Immature natural killer cell (primary cell): ENCODE data around the gene ENTPD2. TPM values are rescaled to one million over a fixed set of nuclear protein-coding genes. Genes with fewer than 3 reads are reported as not detected.

Experiments used
- DNase-seq, 3 donors: peaks; one replicate each; pipeline ENCODE4 v3.0.0; 2022; ENCODE audit warnings: mixed read lengths in 1 of 3
- H3K27ac Mint-ChIP-seq, 6 donors: one replicate each; pipeline ENCODE4 v1.8.0; 2020; ENCODE audit warnings: mixed read lengths in 6 of 6, mild to moderate bottlenecking in 5 of 6, inconsistent platforms in 4 of 6, moderate library complexity in 3 of 6
- H3K27me3 Mint-ChIP-seq, 3 donors: one replicate each; pipeline ENCODE4 v1.8.0; 2020 to 2021; ENCODE audit warnings: low read depth in 3 of 3, mild to moderate bottlenecking in 3 of 3, mixed read lengths in 3 of 3, moderate library complexity in 3 of 3, inconsistent platforms in 1 of 3
- H3K36me3 Mint-ChIP-seq, 3 donors: one replicate each; pipeline ENCODE4 v1.8.0; 2020; ENCODE audit warnings: mixed read lengths in 3 of 3, inconsistent platforms in 2 of 3, mild to moderate bottlenecking in 2 of 3
- H3K4me1 Mint-ChIP-seq, 2 donors: one replicate each; pipeline ENCODE4 v1.8.0; 2020; ENCODE audit warnings: inconsistent platforms in 2 of 2, mild to moderate bottlenecking in 2 of 2, mixed read lengths in 2 of 2, moderate library complexity in 1 of 2
- H3K4me3 Mint-ChIP-seq, 5 donors: one replicate each; pipeline ENCODE4 v1.8.0; 2020; ENCODE audit warnings: mild to moderate bottlenecking in 5 of 5, mixed read lengths in 5 of 5, inconsistent platforms in 3 of 5, moderate library complexity in 3 of 5
- H3K9me3 Mint-ChIP-seq, 6 donors: one replicate each; pipeline ENCODE4 v1.8.0; 2020; ENCODE audit warnings: mild to moderate bottlenecking in 6 of 6, mixed read lengths in 6 of 6, inconsistent platforms in 4 of 6, moderate library complexity in 3 of 6
- polyA plus RNA-seq, 3 donors: library from polyadenylated mRNA; unstranded; fragments of 300-500 nt; fragmentation: Illumina TruSeq; gene quantifications; one replicate each; pipeline ENCODE4 v1.2.3, GENCODE V29; 2021

Gene ENTPD2
- polyA plus RNA-seq, 3 donors from 2014 or later: not detected

DNA sequence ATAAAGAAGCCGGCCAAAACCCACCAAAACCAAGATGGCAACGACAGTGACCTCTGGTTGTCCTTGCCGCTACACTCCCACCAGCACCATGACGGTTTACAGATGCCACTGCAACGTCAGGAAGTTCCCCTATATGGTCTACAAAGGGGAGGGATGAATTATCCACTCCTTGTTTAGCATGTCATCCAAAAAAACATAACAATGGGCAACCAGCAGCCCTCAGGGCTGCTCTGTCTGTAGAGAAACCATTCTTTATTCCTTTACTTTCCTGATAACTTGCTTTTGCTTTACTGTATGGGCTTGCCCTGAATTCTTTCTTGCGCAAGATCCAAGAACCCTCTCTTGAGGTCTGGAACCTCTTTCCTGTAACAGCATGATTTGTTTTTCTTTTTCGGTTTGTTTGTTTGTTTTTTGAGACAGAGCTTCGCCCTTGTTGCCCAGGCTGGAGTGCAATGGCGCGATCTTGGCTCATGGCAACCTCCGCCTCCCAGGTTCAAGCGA is 21.5 kb upstream of the ENTPD2 start:
- no peak for DNase-seq
- no peaks in the 10 kb centered on the region for H3K9me3 Mint-ChIP-seq
- peaks cover 5 to 9% (median 5%) of the 10 kb centered on the region in 3 donors for H3K27me3 Mint-ChIP-seq
- H3K4me3 Mint-ChIP-seq: peak overlapping the region in 2 of 5 donors; percentile 10 to 40
- peak overlapping the region in 1 of 6 donors; percentile 57 for H3K27ac Mint-ChIP-seq
- peaks cover 11% of the 10 kb centered on the region in 2 donors for H3K4me1 Mint-ChIP-seq
- H3K36me3 Mint-ChIP-seq: no peaks in the 10 kb centered on the region

- Mint-ChIP-seq H3K9me3 (no peaks in the 10 kb centered on the region), H3K36me3 (no peaks in the 10 kb centered on the region), H3K27me3 (peaks cover 5 to 10% (median 5%) of the 10 kb centered on the region in 3 donors), H3K4me1 (peaks cover 9 to 11% of the 10 kb centered on the region in 2 donors), H3K4me3 (peak overlapping the region in 1 of 5 donors; percentile 46), H3K27ac (peak overlapping the region in 3 of 6 donors; percentile 57 to 69 (median 58))
- no peak for DNase-seq
Observed at GRCh38 chr9:137074657-137075274, 20.9 kb upstream of the ENTPD2 start.

GRCh38 chr9:137073992-137074399 is 20.1 kb upstream of the ENTPD2 start:
- Mint-ChIP-seq H3K4me1 (peaks cover 8 to 11% of the 10 kb centered on the region in 2 donors), H3K27ac (peak overlapping the region in 1 of 6 donors; percentile 56), H3K9me3 (no peaks in the 10 kb centered on the region), H3K27me3 (peaks cover 5 to 10% (median 5%) of the 10 kb centered on the region in 3 donors), H3K4me3 (no peak overlapping the region), H3K36me3 (no peaks in the 10 kb centered on the region)
- DNase-seq: no peak

DNA sequence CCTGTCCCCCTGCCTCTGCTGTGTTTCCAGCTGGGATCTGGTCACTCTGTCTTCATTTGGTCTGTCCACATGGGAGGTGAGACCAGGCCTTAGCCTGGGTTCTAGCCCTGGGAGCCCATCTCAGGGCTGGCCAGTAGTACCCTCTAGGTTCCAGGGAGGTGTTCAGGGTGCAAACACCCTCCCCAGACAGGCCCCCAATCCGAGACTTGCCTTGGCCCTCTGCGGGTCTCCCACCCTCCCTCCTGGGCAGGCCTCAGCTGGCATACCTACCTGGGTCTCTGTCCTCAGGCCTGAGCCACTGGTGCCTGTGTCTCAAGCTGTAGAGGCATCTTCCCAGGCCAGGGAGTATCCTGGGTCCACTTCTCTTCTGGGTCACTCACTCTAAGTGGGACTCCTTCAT is 17.4 kb upstream of the ENTPD2 start:
- DNase-seq: no peak
- H3K27me3 Mint-ChIP-seq: peaks cover 5 to 12% (median 5%) of the 10 kb centered on the region in 3 donors
- H3K9me3 Mint-ChIP-seq: no peaks in the 10 kb centered on the region
- peaks cover 12 to 15% of the 10 kb centered on the region in 2 donors for H3K4me1 Mint-ChIP-seq
- peak overlapping the region; percentile 73 to 81 (median 76) for H3K4me3 Mint-ChIP-seq
- H3K36me3 Mint-ChIP-seq: no peaks in the 10 kb centered on the region
- H3K27ac Mint-ChIP-seq: peak overlapping the region in 5 of 6 donors; percentile 53 to 65 (median 53)

DNA sequence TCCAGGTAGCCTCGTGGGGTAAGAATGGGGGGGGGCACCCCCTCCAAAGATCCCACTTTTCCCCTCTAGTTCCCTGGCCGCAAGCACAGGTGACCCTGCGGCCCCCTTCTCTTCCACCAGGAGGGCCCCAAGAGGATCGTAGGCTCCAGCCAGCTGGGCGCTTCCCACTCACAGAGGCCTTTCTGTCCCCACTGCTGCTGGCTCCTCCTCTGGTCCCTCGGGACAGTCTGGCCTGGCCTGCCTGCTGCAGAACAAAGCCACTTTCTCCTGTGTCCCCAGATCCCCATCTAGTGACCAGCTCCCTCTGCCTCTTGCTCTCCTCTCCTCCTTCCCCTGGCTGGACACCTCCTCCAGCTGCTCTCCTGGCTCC is 17.0 kb upstream of the ENTPD2 start:
- no peaks in the 10 kb centered on the region for H3K36me3 Mint-ChIP-seq
- peaks cover 5 to 12% (median 5%) of the 10 kb centered on the region in 3 donors for H3K27me3 Mint-ChIP-seq
- H3K4me1 Mint-ChIP-seq: peaks cover 12 to 15% of the 10 kb centered on the region in 2 donors
- H3K27ac Mint-ChIP-seq: peak overlapping the region in 5 of 6 donors; percentile 53 to 71 (median 55)
- DNase-seq: no peak
- H3K4me3 Mint-ChIP-seq: peak overlapping the region; percentile 73 to 81 (median 76)
- H3K9me3 Mint-ChIP-seq: no peaks in the 10 kb centered on the region

DNA sequence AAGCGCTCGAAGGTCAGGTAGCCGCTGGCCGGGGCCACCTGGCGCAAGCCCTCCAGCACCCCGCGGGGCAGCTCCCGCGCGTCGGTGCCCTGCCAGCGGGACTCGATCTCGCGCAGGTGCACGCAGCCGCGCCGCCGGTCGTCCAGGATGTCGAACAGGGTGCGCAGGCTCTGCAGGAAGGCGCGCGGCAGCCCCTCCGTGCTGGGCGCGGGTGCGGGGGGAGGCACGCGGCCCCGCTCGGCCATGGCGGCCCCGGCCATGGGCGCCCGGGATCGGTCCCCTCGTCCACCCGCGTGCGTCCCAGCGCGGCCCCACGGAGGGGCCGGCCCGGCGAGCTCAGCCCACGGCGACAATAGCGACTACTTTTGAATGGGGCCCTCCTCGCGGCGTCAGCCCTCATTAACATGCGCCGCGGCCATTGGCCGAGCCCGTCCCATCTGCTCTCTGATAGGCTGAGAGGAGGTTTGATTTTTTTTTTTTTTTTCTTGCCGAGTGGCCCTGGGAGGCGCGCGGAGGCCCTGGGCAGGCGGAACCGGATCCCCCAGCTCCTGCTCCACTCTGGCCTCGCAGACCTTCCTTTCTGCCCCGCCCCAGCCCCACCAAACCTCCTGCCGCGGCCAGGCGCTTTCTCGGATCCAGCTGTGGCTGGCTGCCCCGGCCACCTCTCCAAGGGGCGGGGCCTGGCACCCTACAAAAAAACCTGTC is 16.5 kb upstream of the ENTPD2 start, which contains the start of gene SAPCD2:
SAPCD2 (minus strand) TSS at position 357 of the 705 bp plus-strand sequence; CDS start at position 260, 97 bp downstream.
- Mint-ChIP-seq H3K9me3 (no peaks in the 10 kb centered on the region), H3K4me1 (peaks cover 12 to 15% of the 10 kb centered on the region in 2 donors), H3K27ac (peak within 1 kb of the TSS in 5 of 6 donors; percentile 53 to 71 (median 55)), H3K27me3 (peaks cover 5 to 12% (median 5%) of the 10 kb centered on the region in 3 donors), H3K4me3 (peak within 1 kb of the TSS; percentile 73 to 81 (median 76)), H3K36me3 (no peaks in the 10 kb centered on the region)
- DNase-seq: peak; percentile 87 to 90 (median 87)

DNA sequence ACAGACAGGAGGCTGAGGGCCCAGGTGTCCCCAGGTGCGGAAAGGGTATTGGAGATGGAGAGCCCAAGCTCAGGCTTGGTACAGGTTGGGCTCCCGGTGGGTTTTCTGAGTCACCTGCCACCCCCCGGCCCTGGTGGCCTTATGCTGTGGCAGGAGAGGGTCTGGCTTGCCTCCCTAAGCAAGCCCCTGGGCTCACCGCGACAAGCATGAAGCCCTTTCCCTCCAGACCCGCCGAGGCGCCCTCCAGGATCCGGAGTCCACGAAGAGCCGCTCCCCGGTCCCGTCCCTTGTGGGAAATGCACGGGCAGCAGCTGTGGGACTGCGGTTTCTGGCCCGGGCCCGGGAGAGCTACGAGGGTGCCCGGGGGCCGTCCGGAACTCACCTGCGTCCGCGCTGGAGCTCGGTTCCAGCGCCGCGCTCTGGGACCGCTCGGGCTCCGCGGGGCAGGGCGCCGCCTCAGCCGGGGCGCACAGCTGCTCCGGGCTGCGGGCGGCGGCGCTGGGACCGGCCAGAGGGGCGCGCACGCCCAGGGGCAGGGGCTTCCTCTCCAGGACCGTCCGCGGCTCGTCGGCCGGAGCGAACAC is 15.7 kb upstream of the ENTPD2 start:
- Mint-ChIP-seq H3K9me3 (no peaks in the 10 kb centered on the region), H3K36me3 (no peaks in the 10 kb centered on the region), H3K4me3 (peak overlapping the region in 3 of 5 donors; percentile 10 to 50 (median 12))

GRCh38 chr9:137068539-137069507 is 15.0 kb upstream of the ENTPD2 start:
- Mint-ChIP-seq H3K36me3 (no peaks in the 10 kb centered on the region), H3K9me3 (no peaks in the 10 kb centered on the region), H3K27me3 (peaks cover 5 to 12% (median 8%) of the 10 kb centered on the region in 3 donors), H3K4me1 (peaks cover 12 to 15% of the 10 kb centered on the region in 2 donors), H3K4me3 (peak overlapping the region in 3 of 5 donors; percentile 12 to 50 (median 18)), H3K27ac (no peak overlapping the region)
- DNase-seq: no peak

More for the DNA sequence above, 15.7 kb upstream of the ENTPD2 start:
- Mint-ChIP-seq H3K27me3 (peaks cover 5 to 12% (median 5%) of the 10 kb centered on the region in 3 donors), H3K4me1 (peaks cover 12 to 15% of the 10 kb centered on the region in 2 donors), H3K27ac (no peak overlapping the region)
- no peak for DNase-seq

- peak overlapping the region; percentile 27 to 39 (median 36) for H3K4me3 Mint-ChIP-seq
Observed at GRCh38 chr9:137067860-137068538, 14.1 kb upstream of the ENTPD2 start.

GRCh38 chr9:137066096-137066861 is 12.4 kb upstream of the ENTPD2 start:
- H3K36me3 Mint-ChIP-seq: no peaks in the 10 kb centered on the region
- no peak overlapping the region for H3K4me3 Mint-ChIP-seq
- H3K4me1 Mint-ChIP-seq: peaks cover 9 to 13% of the 10 kb centered on the region in 2 donors
- no peaks in the 10 kb centered on the region for H3K9me3 Mint-ChIP-seq
- no peak overlapping the region for H3K27ac Mint-ChIP-seq
- H3K27me3 Mint-ChIP-seq: peaks cover 5 to 10% (median 9%) of the 10 kb centered on the region in 3 donors
- DNase-seq: no peak

More at GRCh38 chr9:137067860-137068538, 14.1 kb upstream of the ENTPD2 start:
- H3K27ac Mint-ChIP-seq: no peak overlapping the region
- no peaks in the 10 kb centered on the region for H3K36me3 Mint-ChIP-seq
- peak; percentile 82 to 85 (median 83) for DNase-seq
- H3K4me1 Mint-ChIP-seq: peaks cover 11 to 15% of the 10 kb centered on the region in 2 donors
- H3K27me3 Mint-ChIP-seq: peaks cover 5 to 10% (median 9%) of the 10 kb centered on the region in 3 donors
- no peaks in the 10 kb centered on the region for H3K9me3 Mint-ChIP-seq

GRCh38 chr9:137065336-137065967 is 11.6 kb upstream of the ENTPD2 start:
- no peaks in the 10 kb centered on the region for H3K9me3 Mint-ChIP-seq
- no peaks in the 10 kb centered on the region for H3K36me3 Mint-ChIP-seq
- no peak for DNase-seq
- H3K27me3 Mint-ChIP-seq: peaks cover 1 to 5% (median 4%) of the 10 kb centered on the region in 3 donors
- H3K4me3 Mint-ChIP-seq: no peak overlapping the region
- H3K4me1 Mint-ChIP-seq: peaks cover 4 to 5% of the 10 kb centered on the region in 2 donors
- H3K27ac Mint-ChIP-seq: no peak overlapping the region
